ENCODE results near the gene VHLL. TPM values are rescaled to one million over a fixed set of nuclear protein-coding genes. Genes with fewer than 3 reads are reported as not detected.

VHLL gene
- total and polyA plus RNA-seq, 2 of the 13 experiments (the other 11 are each of a cell fraction or from before 2014, with no cell fraction given), result 0.24 TPM; not detected in 1

GRCh38 chr1:156282479-156283222 is 16.5 kb downstream of the VHLL start, which contains the start of gene SMG5 (continued):
- peak; percentile 86 to 87; a peak in 3 of 4 replicates for TF ChIP-seq HMGXB4 (CRISPR knock-in tag; IDR thresholded peaks at IDR 0.05; ENCODE audit: borderline replicate concordance in 1 of 2, low read depth in 1 of 2)
- TF ChIP-seq ZNF790 (CRISPR knock-in tag; IDR thresholded peaks at IDR 0.05; ENCODE audit: borderline replicate concordance), result 0 out of 2 replicates have a peak, but pooled peaks have one; percentile 68
- peak; percentile 73 for TF ChIP-seq NFYB (CRISPR knock-in tag; IDR thresholded peaks at IDR 0.05)
- TF ChIP-seq ONECUT2 (CRISPR knock-in tag; IDR thresholded peaks at IDR 0.05), result 0 out of 2 replicates have a peak, but pooled peaks have one; percentile 22
- TF ChIP-seq ZNF891 (CRISPR knock-in tag; IDR thresholded peaks at IDR 0.05), result peak; percentile 86; the same call in 1 of the 2 replicates
- TF ChIP-seq AHR (CRISPR knock-in tag; IDR thresholded peaks at IDR 0.05), result no peak
- no peak for TF ChIP-seq FOXK2 (IDR thresholded peaks at IDR 0.05)
- no peak for TF ChIP-seq MAFG (CRISPR knock-in tag; IDR thresholded peaks at IDR 0.05)
- no peak for TF ChIP-seq ATRX (CRISPR knock-in tag; IDR thresholded peaks at IDR 0.05; ENCODE audit: borderline replicate concordance)
- TF ChIP-seq PHF21A (CRISPR knock-in tag; IDR thresholded peaks at IDR 0.05), result peak; percentile 76; the same call in 1 of the 2 replicates
- no peak for TF ChIP-seq SATB2 (CRISPR knock-in tag; IDR thresholded peaks at IDR 0.05)
- no peak for TF ChIP-seq ZNF20 (CRISPR knock-in tag; IDR thresholded peaks at IDR 0.05)
- TF ChIP-seq CHD2 (IDR thresholded peaks at IDR 0.05; ENCODE audit: low read depth, low read length), result peak; percentile 99
- peak; percentile 83 for TF ChIP-seq ZNF614 (CRISPR knock-in tag; IDR thresholded peaks at IDR 0.05; ENCODE audit: borderline replicate concordance)
- peak; percentile 68 for TF ChIP-seq HNRNPK (IDR thresholded peaks at IDR 0.05; ENCODE audit: low read depth, low read length, poor library complexity, severe bottlenecking)
- TF ChIP-seq ISL2 (CRISPR knock-in tag; IDR thresholded peaks at IDR 0.05), result peak; percentile 69
- no peak for TF ChIP-seq ZNF24 (IDR thresholded peaks at IDR 0.05)
- peak; percentile 82; the same call in 1 of the 2 replicates for TF ChIP-seq KLF6 (CRISPR knock-in tag; IDR thresholded peaks at IDR 0.05)
- TF ChIP-seq, protein P1, sequence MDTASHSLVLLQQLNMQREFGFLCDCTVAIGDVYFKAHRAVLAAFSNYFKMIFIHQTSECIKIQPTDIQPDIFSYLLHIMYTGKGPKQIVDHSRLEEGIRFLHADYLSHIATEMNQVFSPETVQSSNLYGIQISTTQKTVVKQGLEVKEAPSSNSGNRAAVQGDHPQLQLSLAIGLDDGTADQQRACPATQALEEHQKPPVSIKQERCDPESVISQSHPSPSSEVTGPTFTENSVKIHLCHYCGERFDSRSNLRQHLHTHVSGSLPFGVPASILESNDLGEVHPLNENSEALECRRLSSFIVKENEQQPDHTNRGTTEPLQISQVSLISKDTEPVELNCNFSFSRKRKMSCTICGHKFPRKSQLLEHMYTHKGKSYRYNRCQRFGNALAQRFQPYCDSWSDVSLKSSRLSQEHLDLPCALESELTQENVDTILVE (CRISPR knock-in tag; IDR thresholded peaks at IDR 0.05), result peak; percentile 96
- TF ChIP-seq, protein P2, sequence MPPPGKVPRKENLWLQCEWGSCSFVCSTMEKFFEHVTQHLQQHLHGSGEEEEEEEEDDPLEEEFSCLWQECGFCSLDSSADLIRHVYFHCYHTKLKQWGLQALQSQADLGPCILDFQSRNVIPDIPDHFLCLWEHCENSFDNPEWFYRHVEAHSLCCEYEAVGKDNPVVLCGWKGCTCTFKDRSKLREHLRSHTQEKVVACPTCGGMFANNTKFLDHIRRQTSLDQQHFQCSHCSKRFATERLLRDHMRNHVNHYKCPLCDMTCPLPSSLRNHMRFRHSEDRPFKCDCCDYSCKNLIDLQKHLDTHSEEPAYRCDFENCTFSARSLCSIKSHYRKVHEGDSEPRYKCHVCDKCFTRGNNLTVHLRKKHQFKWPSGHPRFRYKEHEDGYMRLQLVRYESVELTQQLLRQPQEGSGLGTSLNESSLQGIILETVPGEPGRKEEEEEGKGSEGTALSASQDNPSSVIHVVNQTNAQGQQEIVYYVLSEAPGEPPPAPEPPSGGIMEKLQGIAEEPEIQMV (CRISPR knock-in tag; IDR thresholded peaks at IDR 0.05; ENCODE audit: low read depth), result no peak
- TF ChIP-seq, protein P3, sequence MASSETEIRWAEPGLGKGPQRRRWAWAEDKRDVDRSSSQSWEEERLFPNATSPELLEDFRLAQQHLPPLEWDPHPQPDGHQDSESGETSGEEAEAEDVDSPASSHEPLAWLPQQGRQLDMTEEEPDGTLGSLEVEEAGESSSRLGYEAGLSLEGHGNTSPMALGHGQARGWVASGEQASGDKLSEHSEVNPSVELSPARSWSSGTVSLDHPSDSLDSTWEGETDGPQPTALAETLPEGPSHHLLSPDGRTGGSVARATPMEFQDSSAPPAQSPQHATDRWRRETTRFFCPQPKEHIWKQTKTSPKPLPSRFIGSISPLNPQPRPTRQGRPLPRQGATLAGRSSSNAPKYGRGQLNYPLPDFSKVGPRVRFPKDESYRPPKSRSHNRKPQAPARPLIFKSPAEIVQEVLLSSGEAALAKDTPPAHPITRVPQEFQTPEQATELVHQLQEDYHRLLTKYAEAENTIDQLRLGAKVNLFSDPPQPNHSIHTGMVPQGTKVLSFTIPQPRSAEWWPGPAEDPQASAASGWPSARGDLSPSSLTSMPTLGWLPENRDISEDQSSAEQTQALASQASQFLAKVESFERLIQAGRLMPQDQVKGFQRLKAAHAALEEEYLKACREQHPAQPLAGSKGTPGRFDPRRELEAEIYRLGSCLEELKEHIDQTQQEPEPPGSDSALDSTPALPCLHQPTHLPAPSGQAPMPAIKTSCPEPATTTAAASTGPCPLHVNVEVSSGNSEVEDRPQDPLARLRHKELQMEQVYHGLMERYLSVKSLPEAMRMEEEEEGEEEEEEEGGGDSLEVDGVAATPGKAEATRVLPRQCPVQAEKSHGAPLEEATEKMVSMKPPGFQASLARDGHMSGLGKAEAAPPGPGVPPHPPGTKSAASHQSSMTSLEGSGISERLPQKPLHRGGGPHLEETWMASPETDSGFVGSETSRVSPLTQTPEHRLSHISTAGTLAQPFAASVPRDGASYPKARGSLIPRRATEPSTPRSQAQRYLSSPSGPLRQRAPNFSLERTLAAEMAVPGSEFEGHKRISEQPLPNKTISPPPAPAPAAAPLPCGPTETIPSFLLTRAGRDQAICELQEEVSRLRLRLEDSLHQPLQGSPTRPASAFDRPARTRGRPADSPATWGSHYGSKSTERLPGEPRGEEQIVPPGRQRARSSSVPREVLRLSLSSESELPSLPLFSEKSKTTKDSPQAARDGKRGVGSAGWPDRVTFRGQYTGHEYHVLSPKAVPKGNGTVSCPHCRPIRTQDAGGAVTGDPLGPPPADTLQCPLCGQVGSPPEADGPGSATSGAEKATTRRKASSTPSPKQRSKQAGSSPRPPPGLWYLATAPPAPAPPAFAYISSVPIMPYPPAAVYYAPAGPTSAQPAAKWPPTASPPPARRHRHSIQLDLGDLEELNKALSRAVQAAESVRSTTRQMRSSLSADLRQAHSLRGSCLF (CRISPR knock-in tag; IDR thresholded peaks at IDR 0.05; ENCODE audit: borderline replicate concordance), result 0 out of 2 replicates have a peak, but pooled peaks have one; percentile 11
